Right lobe of liver (tissue), 6 donors: ENCODE results near the gene PDCD7. TPM values are rescaled to one million over a fixed set of nuclear protein-coding genes. Genes with fewer than 3 reads are reported as not detected.

Experiments used
- ATAC-seq, 4 donors: fragments of 200-7000 bp; cut with Tn5 transposase; one replicate each; pipeline ENCODE4 v1.9.1; 2020; ENCODE audit warnings: mild to moderate bottlenecking in 4 of 4, moderate library complexity in 4 of 4
- DNase-seq, 3 donors: peaks; one replicate each; pipeline ENCODE4 v3.0.0-alpha.2; 2020
- H3K27ac ChIP-seq, 3 donors: fragments of 200-600 bp; one replicate each; pipeline ENCODE4 v1.8.0; 2022
- H3K27me3 ChIP-seq, 2 donors: fragments of 200-600 bp; one replicate each; pipeline ENCODE4 v1.8.0; 2022
- H3K36me3 ChIP-seq, 4 donors: fragments of 200-600 bp; sonication (generic) in 1 of 4; one replicate each; pipeline versions ENCODE4 v1.5.1 to v1.8.0; 2017 to 2022; ENCODE audit warnings: control low read depth in 1 of 4
- H3K4me1 ChIP-seq, 4 donors: fragments of 200-600 bp; sonication (generic) in 1 of 4; one replicate each; pipeline versions ENCODE4 v1.5.1 to v1.8.0; 2017 to 2022; ENCODE audit warnings: control low read depth in 1 of 4
- H3K4me3 ChIP-seq, 3 donors: fragments of 200-600 bp; one replicate each; pipeline ENCODE4 v1.8.0; 2022
- H3K9me3 ChIP-seq, 4 donors: fragments of 200-600 bp; sonication (generic) in 1 of 4; one replicate each; pipeline versions ENCODE4 v1.5.1 to v1.8.0; 2017 to 2022; ENCODE audit warnings: control low read depth in 1 of 4
- CTCF ChIP-seq, 4 donors: fragments of 200-600 bp in 3 of 4; fragments of 450-650 bp in 1 of 4; IDR thresholded peaks; one replicate each; pipeline versions ENCODE4 v1.5.1 to v1.8.0; 2016 to 2022; ENCODE audit warnings: antibody characterized with exemption in 4 of 4, mild to moderate bottlenecking in 2 of 4
- POLR2A ChIP-seq: fragments of 450-650 bp; IDR thresholded peaks from one replicate; pipeline ENCODE4 v1.6.1; 2017; ENCODE audit warnings: antibody characterized with exemption, mild to moderate bottlenecking
- WGBS: methylation state at CpG from one replicate; pipeline ENCODE4 v1.1.6; 2018; ENCODE audit warnings: low coverage, low lambda C conversion rate; ENCODE audit not compliant: insufficient coverage; ENCODE audit errors: missing lambda C conversion rate; 5-methylcytosine and 5-hydroxymethylcytosine counted together
- intact Hi-C, 2 donors: fragments of 100-400 bp; cut with DNase I; formaldehyde crosslinking; loops; one replicate each; pipeline versions ENCODE4 v1.11.2 to v1.14.1; 2022
- total RNA-seq, 6 experiments: library from RNA; depleted of rRNA in 2 of 6; stranded (reverse); fragments of >200 nt in 2 of 6; fragmentation: NEBNext Ultra II Directional in 3 of 6; extraction: Animal tissue kit (Norgen Biotek cat#: 25700) in 3 of 6; gene quantifications; one replicate each; pipeline versions ENCODE4 v1.1.0 to v1.2.4, GENCODE V29; 2016 to 2023
- donor health status: DM: no; HTN: yes; CAD: no.
- donor health status: DM: no; HTN: no; CAD: no.
- donor health status: DM: no; HTN: no; CAD: no.
- donor health status: DM: no; HTN: yes; CAD: no.
- donor health status: DM: no; HTN: yes; CAD: no.

Gene PDCD7
- total RNA-seq, 6 experiments from 2014 or later = 6.3 to 12.2 (median 9.1) TPM

- no CpG with 5 or more reads among the region's 5 CpGs for WGBS
- Histone ChIP-seq H3K36me3 (peaks cover 0 to 26% (median 11%) of the 10 kb centered on the region in 4 donors), H3K27ac (no peak overlapping the region), H3K9me3 (no peaks in the 10 kb centered on the region), H3K4me1 (peaks cover 0 to 17% (median 7%) of the 10 kb centered on the region in 4 donors), H3K4me3 (no peak overlapping the region), H3K27me3 (no peaks in the 10 kb centered on the region)
- TF ChIP-seq CTCF (IDR thresholded peaks at IDR 0.05) (no peak), POLR2A (no peak)
- ATAC-seq (no peak), DNase-seq (no peak)
- intact Hi-C loops = loop anchor here in 1 of 2 donors (5.0 kb wide), 1 partner anchor 47 kb away; no protein-coding TSS in a partner anchor
Observed at GRCh38 chr15:65099336-65099735, 34.3 kb downstream of the PDCD7 start.

GRCh38 chr15:65097651-65098263 lies 35.9 kb downstream of the PDCD7 start:
- intact Hi-C loops = loop anchor here in 1 of 2 donors (5.0 kb wide), 1 partner anchor 45 kb away; no protein-coding TSS in a partner anchor
- peak in 1 of 3 donors; percentile 37 for DNase-seq
- Histone ChIP-seq H3K4me3 (no peak overlapping the region), H3K4me1 (peaks cover 0 to 19% (median 7%) of the 10 kb centered on the region in 4 donors), H3K36me3 (peaks cover 0 to 22% (median 10%) of the 10 kb centered on the region in 4 donors), H3K27ac (no peak overlapping the region), H3K27me3 (no peaks in the 10 kb centered on the region), H3K9me3 (no peaks in the 10 kb centered on the region)
- TF ChIP-seq CTCF (IDR thresholded peaks at IDR 0.05) = no peak
- TF ChIP-seq POLR2A = no peak
- no peak for ATAC-seq
- 100% methylated on average over 1 of the region's 7 CpGs for WGBS

- ATAC-seq (no peak), DNase-seq (peak in 1 of 3 donors; percentile 31)
- Histone ChIP-seq H3K4me3 (no peak overlapping the region), H3K27ac (no peak overlapping the region), H3K9me3 (no peaks in the 10 kb centered on the region), H3K27me3 (no peaks in the 10 kb centered on the region), H3K4me1 (peaks cover 0 to 19% (median 7%) of the 10 kb centered on the region in 4 donors), H3K36me3 (peaks cover 0 to 22% (median 10%) of the 10 kb centered on the region in 4 donors)
- TF ChIP-seq CTCF (IDR thresholded peaks at IDR 0.05) = no peak
- TF ChIP-seq POLR2A = no peak
- intact Hi-C loops = loop anchor here in 1 of 2 donors (5.0 kb wide), 1 partner anchor 44 kb away; no protein-coding TSS in a partner anchor
- 100% methylated on average over 1 of the region's 6 CpGs for WGBS
Observed at GRCh38 chr15:65096481-65097385, 36.9 kb downstream of the PDCD7 start.

GRCh38 chr15:65095747-65096104 lies 37.9 kb downstream of the PDCD7 start:
- DNase-seq = peak in 1 of 3 donors; percentile 28
- Histone ChIP-seq H3K27me3 (no peaks in the 10 kb centered on the region), H3K27ac (peak overlapping the region in 1 of 3 donors; percentile 71), H3K9me3 (no peaks in the 10 kb centered on the region), H3K4me1 (peaks cover 0 to 19% (median 7%) of the 10 kb centered on the region in 4 donors), H3K36me3 (peaks cover 0 to 22% (median 10%) of the 10 kb centered on the region in 4 donors), H3K4me3 (no peak overlapping the region)
- no CpG with 5 or more reads among the region's 6 CpGs for WGBS
- intact Hi-C loops = loop anchor here in 1 of 2 donors (5.0 kb wide), 1 partner anchor 43 kb away; no protein-coding TSS in a partner anchor
- ATAC-seq = no peak
- no peak for TF ChIP-seq POLR2A
- no peak for TF ChIP-seq CTCF (IDR thresholded peaks at IDR 0.05)
